CD4-positive, alpha-beta memory T cell (primary cell): ENCODE measurements around the gene CNNM3. TPM values are rescaled to one million over a fixed set of nuclear protein-coding genes. Genes with fewer than 3 reads are reported as not detected.

Source experiments
- CTCF ChIA-PET: fragments of 350-600 bp; sonication (Branson Sonifier 250); formaldehyde crosslinking; loops from one replicate; lab custom pipeline; 2021; ENCODE audit warnings: inconsistent platforms; ENCODE audit not compliant: partially characterized antibody; lab: Charles Lee
- POLR2A ChIA-PET: fragments of 350-600 bp; sonication (Branson Sonifier 250); formaldehyde crosslinking; loops from one replicate; lab custom pipeline; 2021; ENCODE audit not compliant: partially characterized antibody; lab: Charles Lee
- DNase-seq, 5 donors: peaks; one replicate each; pipeline versions ENCODE4 v3.0.0 to v3.0.0-alpha.2; 2020 to 2022; ENCODE audit warnings: mixed read lengths in 1 of 5
- H3K27ac ChIP-seq: one replicate; pipeline ENCODE4 v1.7.0; 2013; ENCODE audit warnings: low read depth, low read length
- H3K27me3 ChIP-seq: 2 replicates; pipeline ENCODE4 v1.7.0; 2013; ENCODE audit warnings: mild to moderate bottlenecking, low read length, moderate library complexity; ENCODE audit not compliant: insufficient read depth
- H3K36me3 ChIP-seq: 2 replicates; pipeline ENCODE4 v1.7.0; 2013; ENCODE audit warnings: mild to moderate bottlenecking, low read length, moderate library complexity; ENCODE audit not compliant: insufficient read depth
- H3K4me1 ChIP-seq: 2 replicates; pipeline ENCODE4 v1.7.0; 2013; ENCODE audit warnings: mild to moderate bottlenecking, low read length, moderate library complexity; ENCODE audit not compliant: insufficient read depth
- H3K4me3 ChIP-seq, 2 donors: one replicate each; pipeline ENCODE4 v1.7.0; 2013; ENCODE audit warnings: low read length in 2 of 2, mild to moderate bottlenecking in 1 of 2
- H3K9me3 ChIP-seq, 2 donors: one replicate each; pipeline ENCODE4 v1.7.0; 2013; ENCODE audit warnings: low read length in 2 of 2, control low read depth in 1 of 2; ENCODE audit not compliant: control insufficient read depth in 1 of 2
- H3K27ac Mint-ChIP-seq, 7 donors: one replicate each; pipeline ENCODE4 v1.8.0; 2020 to 2021; ENCODE audit warnings: mixed read lengths in 7 of 7, mild to moderate bottlenecking in 6 of 7, inconsistent platforms in 3 of 7, moderate library complexity in 3 of 7
- H3K27me3 Mint-ChIP-seq, 2 donors: one replicate each; pipeline ENCODE4 v1.8.0; 2020 to 2021; ENCODE audit warnings: mixed read lengths in 2 of 2
- H3K36me3 Mint-ChIP-seq, 2 donors: one replicate each; pipeline ENCODE4 v1.8.0; 2020 to 2021; ENCODE audit warnings: mixed read lengths in 2 of 2, inconsistent platforms in 1 of 2, mild to moderate bottlenecking in 1 of 2
- H3K4me1 Mint-ChIP-seq, 4 donors: one replicate each; pipeline ENCODE4 v1.8.0; 2020 to 2021; ENCODE audit warnings: mixed read lengths in 4 of 4, mild to moderate bottlenecking in 1 of 4
- H3K4me3 Mint-ChIP-seq, 8 donors: one replicate each; pipeline ENCODE4 v1.8.0; 2020 to 2021; ENCODE audit warnings: mixed read lengths in 8 of 8, mild to moderate bottlenecking in 7 of 8, moderate library complexity in 6 of 8, inconsistent platforms in 3 of 8
- H3K9me3 Mint-ChIP-seq, 8 donors: one replicate each; pipeline ENCODE4 v1.8.0; 2020 to 2021; ENCODE audit warnings: mixed read lengths in 8 of 8, mild to moderate bottlenecking in 5 of 8, inconsistent platforms in 3 of 8, moderate library complexity in 1 of 8
- intact Hi-C: fragments of 100-400 bp; cut with micrococcal nuclease; formaldehyde crosslinking; loops from one replicate; pipeline ENCODE4 v1.15.1; 2023
- polyA plus RNA-seq, 2 donors: library from polyadenylated mRNA; unstranded; fragments of 300-500 nt; fragmentation: Illumina TruSeq; gene quantifications; one replicate each; pipeline ENCODE4 v1.2.3, GENCODE V29; 2021
- total RNA-seq, 2 experiments: library from RNA; stranded (reverse); gene quantifications; one replicate each; pipeline ENCODE4 v1.2.3, GENCODE V29; 2021

CNNM3 gene
- total and polyA plus RNA-seq, 4 experiments from 2014 or later, result 3.7 to 57.4 (median 34.1) TPM

DNA sequence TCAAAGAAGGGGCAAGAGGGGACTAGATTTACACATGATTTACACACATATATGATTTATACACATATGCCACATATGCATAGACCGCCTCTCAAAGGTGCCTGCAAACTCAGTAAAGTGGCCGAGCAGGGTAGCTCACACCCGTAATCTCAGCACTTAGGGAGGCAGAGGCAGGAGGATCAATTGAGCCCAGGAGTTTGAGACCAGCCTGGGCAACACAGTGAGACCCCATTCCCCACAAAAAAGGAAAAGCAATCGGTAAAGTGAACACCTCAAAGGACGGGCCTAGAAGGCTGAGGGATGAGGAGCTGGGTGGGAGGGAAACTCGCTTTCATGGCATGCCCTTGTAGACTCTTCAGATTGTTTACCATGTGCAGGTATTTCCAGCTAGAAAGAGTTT lies 36.6 kb downstream of the CNNM3 start:
- peak overlapping the region in 2 of 7 donors; percentile 15 to 21 for H3K27ac Mint-ChIP-seq
- no peak overlapping the region for H3K4me3 Mint-ChIP-seq

DNA sequence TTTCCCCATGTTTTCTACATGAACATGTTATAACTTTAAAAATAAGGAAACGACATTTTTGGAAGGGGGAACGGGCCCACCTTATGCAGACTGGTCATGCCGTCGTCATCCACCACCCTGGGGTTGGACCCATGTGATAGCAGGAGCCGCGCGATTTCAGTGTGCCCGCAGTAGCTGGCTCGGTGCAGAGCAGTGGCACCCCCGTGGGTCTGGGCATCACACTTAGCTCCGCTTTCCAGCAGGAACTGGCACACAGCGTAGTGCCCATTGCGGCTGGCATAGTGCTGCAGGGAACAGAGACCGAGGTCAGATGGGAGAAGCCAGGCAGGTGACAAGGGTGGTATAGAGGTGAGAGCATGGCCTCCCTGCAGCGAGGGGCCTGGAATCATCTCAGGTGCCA lies 37.3 kb downstream of the CNNM3 start:
- peaks cover 22% of the 10 kb centered on the region for H3K4me1 ChIP-seq
- Mint-ChIP-seq H3K4me1 (peaks cover 13 to 36% (median 23%) of the 10 kb centered on the region in 4 donors), H3K4me3 (no peak overlapping the region), H3K36me3 (peaks cover 25 to 42% of the 10 kb centered on the region in 2 donors), H3K9me3 (no peaks in the 10 kb centered on the region), H3K27ac (no peak overlapping the region), H3K27me3 (no peaks in the 10 kb centered on the region)
- no peaks in the 10 kb centered on the region for H3K27me3 ChIP-seq
- H3K9me3 ChIP-seq, result no peaks in the 10 kb centered on the region
- ChIA-PET CTCF (interaction anchor here (0.9 to 16.0 kb wide), 3 partner anchors 95 to 259 kb away, joined by 3 to 624 read pairs (median 16); no protein-coding TSS in a partner anchor), POLR2A (interaction anchor here (0.8 to 1.3 kb wide), 3 partner anchors 11 to 110 kb away, joined by 3 to 4 read pairs (median 3); no protein-coding TSS in a partner anchor)
- H3K27ac ChIP-seq, result no peak overlapping the region
- peaks cover 35% of the 10 kb centered on the region for H3K36me3 ChIP-seq
- DNase-seq, result no peak
- intact Hi-C loops, result no loop called here
- no peak overlapping the region for H3K4me3 ChIP-seq

More for the DNA sequence above, 36.6 kb downstream of the CNNM3 start:
- Mint-ChIP-seq H3K4me1 (peaks cover 13 to 32% (median 24%) of the 10 kb centered on the region in 4 donors), H3K36me3 (peaks cover 32 to 48% of the 10 kb centered on the region in 2 donors), H3K27me3 (no peaks in the 10 kb centered on the region), H3K9me3 (no peaks in the 10 kb centered on the region)
- no peaks in the 10 kb centered on the region for H3K27me3 ChIP-seq
- CTCF ChIA-PET, result interaction anchor here (0.7 to 3.4 kb wide), 4 partner anchors 99 to 860 kb away, joined by 3 to 16 read pairs (median 4); no protein-coding TSS in a partner anchor
- intact Hi-C loops, result no loop called here
- no peaks in the 10 kb centered on the region for H3K9me3 ChIP-seq
- peaks cover 42% of the 10 kb centered on the region for H3K36me3 ChIP-seq
- no peak for DNase-seq
- peaks cover 22% of the 10 kb centered on the region for H3K4me1 ChIP-seq
- no peak overlapping the region for H3K27ac ChIP-seq
- no peak overlapping the region for H3K4me3 ChIP-seq
- POLR2A ChIA-PET, result interaction anchor here (0.8 to 2.0 kb wide), 4 partner anchors 10 to 71 kb away, joined by 3 to 10 read pairs (median 5); partner anchors contain the start of gene CNNM3

DNA sequence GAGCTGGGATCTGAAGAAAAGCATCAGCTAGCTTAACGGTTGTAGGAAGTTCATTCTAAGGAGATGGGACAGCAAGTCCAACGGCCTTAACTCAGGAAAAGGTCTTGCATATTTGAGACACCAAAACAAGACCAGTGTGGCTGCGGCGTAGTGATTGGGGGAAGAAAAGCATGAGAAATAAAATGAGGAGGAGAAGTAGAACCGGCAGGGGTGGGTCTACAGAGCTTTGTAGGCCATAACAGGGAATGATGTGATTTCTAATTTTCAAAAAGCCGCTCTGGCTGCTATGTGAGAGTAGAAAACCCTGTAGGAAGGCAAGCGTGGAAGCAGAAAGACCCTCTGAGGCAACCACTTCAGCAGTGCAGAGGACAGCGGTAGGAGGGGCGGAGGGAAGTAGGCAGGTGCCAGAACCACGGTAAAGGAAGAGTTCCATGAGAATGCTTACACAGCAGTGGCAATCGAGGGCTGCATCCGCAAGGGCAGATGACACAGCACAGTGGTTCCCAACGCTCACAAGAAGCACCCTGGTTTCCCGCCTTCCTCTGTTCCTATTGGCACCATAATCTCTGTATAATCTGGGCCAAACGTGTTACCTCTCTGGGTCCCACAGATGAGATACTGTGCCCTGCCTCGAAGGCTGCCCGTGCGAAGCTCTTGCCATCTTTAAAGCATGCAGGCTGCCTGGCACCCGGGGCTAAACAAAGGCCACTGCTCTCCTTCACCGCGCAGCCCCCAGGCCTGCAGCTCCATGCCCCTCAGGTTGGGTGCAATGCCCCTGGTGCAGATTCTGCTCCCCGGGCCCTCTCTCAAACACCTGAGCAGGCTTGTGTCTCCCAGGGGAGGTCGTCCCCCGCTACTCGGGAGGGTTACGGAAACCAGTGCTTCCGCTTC lies 41.0 kb downstream of the CNNM3 start:
- peaks cover 22 to 63% (median 36%) of the 10 kb centered on the region in 4 donors for H3K4me1 Mint-ChIP-seq
- H3K27me3 Mint-ChIP-seq, result no peaks in the 10 kb centered on the region
- H3K36me3 Mint-ChIP-seq, result peaks cover 25 to 45% of the 10 kb centered on the region in 2 donors
- CTCF ChIA-PET, result interaction anchor here (0.6 to 16.0 kb wide), 52 partner anchors 9 to 596 kb away, joined by 3 to 624 read pairs (median 5); partner anchors contain the start of genes ANKRD36, CNNM3, LMAN2L and SEMA4C
- no peaks in the 10 kb centered on the region for H3K9me3 Mint-ChIP-seq
- H3K27ac Mint-ChIP-seq, result peak overlapping the region; percentile 69 to 94 (median 86)
- POLR2A ChIA-PET, result interaction anchor here (0.6 to 10.0 kb wide), 42 partner anchors 9 to 693 kb away, joined by 3 to 194 read pairs (median 7); partner anchors contain the start of genes ANKRD23, ANKRD36, ARID5A and CNNM3
- H3K4me3 Mint-ChIP-seq, result peak overlapping the region; percentile 86 to 94 (median 90)
- intact Hi-C loops, result loop anchor here (5.0 kb wide), 2 partner anchors 95 to 115 kb away; partner anchors contain the start of genes CNNM4 and LMAN2L
- Histone ChIP-seq H3K4me3 (peak overlapping the region; percentile 20 to 70), H3K27ac (peak overlapping the region; percentile 80), H3K27me3 (no peaks in the 10 kb centered on the region), H3K4me1 (peaks cover 44% of the 10 kb centered on the region), H3K36me3 (peaks cover 28% of the 10 kb centered on the region), H3K9me3 (no peaks in the 10 kb centered on the region)
- DNase-seq, result peak in 3 of 5 donors; percentile 29 to 40 (median 38)

DNA sequence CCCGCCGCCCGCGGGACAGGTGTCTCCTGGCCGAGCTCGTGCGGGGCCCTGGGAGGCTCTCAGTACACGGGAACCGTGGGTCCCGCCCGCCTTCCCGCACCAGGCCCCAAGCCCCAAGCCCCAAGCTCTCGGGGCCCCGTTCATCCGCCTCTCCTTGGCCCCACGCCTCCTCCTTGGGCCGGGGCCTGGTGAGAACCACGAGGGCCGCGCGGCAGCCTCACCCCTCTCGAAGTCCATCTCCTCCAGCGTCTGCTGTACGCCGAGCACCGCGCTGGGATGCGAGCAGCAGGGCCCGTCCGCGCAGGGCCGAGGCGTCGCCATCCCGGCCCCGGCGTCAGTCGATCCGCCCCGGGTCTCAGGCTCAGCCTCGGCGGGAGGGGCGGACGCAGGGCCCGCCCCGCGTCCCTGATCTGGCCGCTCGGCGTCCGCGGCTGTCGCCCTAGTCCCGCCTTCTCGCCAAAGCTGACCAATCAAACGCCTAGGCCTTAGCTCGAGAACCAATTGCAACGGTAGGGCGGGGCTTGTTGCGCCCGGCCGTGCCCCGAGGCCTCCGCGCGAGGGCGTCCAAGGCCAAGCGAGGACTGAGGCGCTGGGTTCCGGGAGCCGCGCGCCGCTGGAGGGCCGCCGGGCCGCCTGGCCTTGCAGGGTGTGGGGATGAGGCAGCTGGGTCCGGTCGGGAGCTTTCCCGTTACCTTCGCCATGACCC lies 41.8 kb downstream of the CNNM3 start, which contains the start of gene ANKRD39:
Gene ANKRD39, minus strand, starts transcription at position 350 of the 706 bp plus-strand sequence. Its CDS starts 29 bp downstream, at position 321.
- peaks cover 27% of the 10 kb centered on the region for H3K36me3 ChIP-seq
- ChIA-PET CTCF (interaction anchor here (0.6 to 16.0 kb wide), 57 partner anchors 10 to 596 kb away, joined by 3 to 624 read pairs (median 5); partner anchors contain the start of genes ANKRD36, CNNM3, LMAN2L and SEMA4C), POLR2A (interaction anchor here (0.6 to 10.0 kb wide), 43 partner anchors 10 to 1137 kb away, joined by 3 to 194 read pairs (median 7); partner anchors contain the start of genes ANKRD23, ANKRD36, ARID5A and CNNM3)
- H3K4me1 ChIP-seq, result peaks cover 44% of the 10 kb centered on the region
- H3K27ac ChIP-seq, result peak within 1 kb of the TSS; percentile 80
- Mint-ChIP-seq H3K4me1 (peaks cover 22 to 61% (median 35%) of the 10 kb centered on the region in 4 donors), H3K9me3 (no peaks in the 10 kb centered on the region), H3K27me3 (no peaks in the 10 kb centered on the region), H3K36me3 (peaks cover 22 to 46% of the 10 kb centered on the region in 2 donors), H3K4me3 (peak within 1 kb of the TSS; percentile 86 to 94 (median 90)), H3K27ac (peak within 1 kb of the TSS; percentile 80 to 94 (median 86))
- peak within 1 kb of the TSS; percentile 20 to 70 for H3K4me3 ChIP-seq
- intact Hi-C loops, result loop anchor here (1.0 to 5.0 kb wide), 7 partner anchors 12 to 116 kb away; partner anchors contain the start of genes CNNM3, CNNM4, LMAN2L and SEMA4C
- H3K9me3 ChIP-seq, result no peaks in the 10 kb centered on the region
- H3K27me3 ChIP-seq, result no peaks in the 10 kb centered on the region
- DNase-seq, result peak; percentile 97 to 99 (median 99)

DNA sequence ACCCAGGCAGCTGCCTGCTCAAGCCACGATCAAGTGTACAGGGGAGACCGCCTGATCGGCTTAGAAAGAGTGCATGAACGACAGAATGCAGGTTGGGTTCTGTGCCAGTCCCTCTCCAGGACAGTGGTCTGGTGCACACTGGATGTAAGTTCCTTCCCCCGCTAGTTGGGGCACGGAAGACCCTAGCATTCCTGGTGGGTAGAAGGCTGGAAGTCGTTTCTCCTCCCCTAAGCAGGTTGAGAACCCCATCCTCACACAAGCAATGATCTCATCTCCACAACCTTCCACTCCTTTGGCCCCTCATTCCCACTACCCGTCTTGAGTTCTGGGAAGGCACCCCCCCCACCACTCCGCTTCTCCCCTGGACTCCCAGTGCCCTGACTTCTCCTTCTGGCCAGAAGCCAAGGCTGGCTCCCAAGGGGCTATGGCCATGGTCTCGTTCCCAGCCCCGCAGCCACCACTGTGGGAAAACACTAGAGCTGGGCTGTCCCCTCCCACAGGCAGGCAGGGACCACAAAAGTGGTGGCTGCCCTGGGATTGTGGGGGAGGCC lies 43.1 kb downstream of the CNNM3 start:
- Mint-ChIP-seq H3K36me3 (peaks cover 20 to 44% of the 10 kb centered on the region in 2 donors), H3K4me3 (peak overlapping the region; percentile 29 to 89 (median 65)), H3K9me3 (no peaks in the 10 kb centered on the region), H3K27ac (peak overlapping the region; percentile 42 to 86 (median 77)), H3K27me3 (no peaks in the 10 kb centered on the region), H3K4me1 (peaks cover 23 to 63% (median 37%) of the 10 kb centered on the region in 4 donors)
- Histone ChIP-seq H3K36me3 (peaks cover 29% of the 10 kb centered on the region), H3K9me3 (no peaks in the 10 kb centered on the region), H3K4me1 (peaks cover 44% of the 10 kb centered on the region), H3K4me3 (no peak overlapping the region), H3K27ac (no peak overlapping the region), H3K27me3 (no peaks in the 10 kb centered on the region)
- CTCF ChIA-PET, result interaction anchor here (1.1 to 16.0 kb wide), 7 partner anchors 11 to 253 kb away, joined by 4 to 624 read pairs (median 40); partner anchors contain the start of genes ANKRD36 and SEMA4C
- POLR2A ChIA-PET, result interaction anchor here (1.2 to 10.0 kb wide), 12 partner anchors 10 to 254 kb away, joined by 3 to 194 read pairs (median 24); partner anchors contain the start of genes ANKRD36 and SEMA4C
- no peak for DNase-seq
- intact Hi-C loops, result loop anchor here (5.0 kb wide), 2 partner anchors 97 to 117 kb away; partner anchors contain the start of genes CNNM4 and LMAN2L

DNA sequence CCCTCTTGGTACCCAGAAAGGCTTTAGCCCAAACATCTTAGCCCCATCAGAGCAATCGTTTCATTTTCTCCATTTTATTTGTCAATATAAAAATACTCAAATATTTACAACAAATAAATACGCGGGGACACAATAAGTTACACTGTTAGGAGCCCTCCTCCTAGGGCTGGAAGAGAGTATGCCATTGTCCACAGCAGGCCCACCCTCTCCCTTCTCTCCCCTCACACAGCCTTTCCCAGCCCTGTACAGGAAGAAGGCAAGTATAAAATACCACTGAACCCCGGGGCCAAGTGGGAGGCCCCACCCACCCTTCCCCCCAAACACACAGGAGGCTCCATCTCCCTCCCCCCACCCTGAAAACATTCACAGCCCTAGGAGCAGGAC lies 43.6 kb downstream of the CNNM3 start:
- Histone ChIP-seq H3K9me3 (no peaks in the 10 kb centered on the region), H3K27ac (no peak overlapping the region), H3K27me3 (no peaks in the 10 kb centered on the region), H3K4me1 (peaks cover 44% of the 10 kb centered on the region), H3K4me3 (no peak overlapping the region), H3K36me3 (peaks cover 33% of the 10 kb centered on the region)
- Mint-ChIP-seq H3K36me3 (peaks cover 16 to 43% of the 10 kb centered on the region in 2 donors), H3K27me3 (no peaks in the 10 kb centered on the region), H3K9me3 (no peaks in the 10 kb centered on the region), H3K4me3 (peak overlapping the region in 4 of 8 donors; percentile 48 to 89 (median 74)), H3K4me1 (peaks cover 22 to 62% (median 37%) of the 10 kb centered on the region in 4 donors), H3K27ac (peak overlapping the region in 6 of 7 donors; percentile 74 to 86 (median 78))
- intact Hi-C loops, result loop anchor here (5.0 kb wide), 2 partner anchors 97 to 117 kb away; partner anchors contain the start of genes CNNM4 and LMAN2L
- no peak for DNase-seq
- ChIA-PET POLR2A (interaction anchor here (1.2 to 10.0 kb wide), 6 partner anchors 10 to 102 kb away, joined by 3 to 194 read pairs (median 62); partner anchors contain the start of gene SEMA4C), CTCF (interaction anchor here (4.4 to 16.0 kb wide), 3 partner anchors 10 to 103 kb away, joined by 71 to 624 read pairs (median 113); partner anchors contain the start of gene SEMA4C)
